GM12891 (cell line): ENCODE measurements around the gene FBXL13.

ENCODE experiments used
- PAX5 ChIP-seq: IDR thresholded peaks from 2 replicates; pipeline ENCODE4 v1.6.1; 2011; ENCODE audit warnings: low read length, moderate library complexity, mild to moderate bottlenecking; ENCODE audit not compliant: insufficient read depth, severe bottlenecking
- POLR2A ChIP-seq: IDR thresholded peaks from 2 replicates; pipeline ENCODE4 v1.6.1; 2011; ENCODE audit warnings: low read depth, low read length, control low read depth
- POLR2AphosphoS5 ChIP-seq: IDR thresholded peaks from 2 replicates; pipeline ENCODE4 v1.6.1; 2011; ENCODE audit warnings: low read depth, low read length, control low read depth
- POU2F2 ChIP-seq: IDR thresholded peaks from 2 replicates; pipeline ENCODE4 v1.6.1; 2011; ENCODE audit warnings: low read depth, mild to moderate bottlenecking, control low read depth, low read length, moderate library complexity

- TF ChIP-seq POLR2A = no peak
- TF ChIP-seq POLR2AphosphoS5 = no peak
- TF ChIP-seq POU2F2 = no peak
- no peak for TF ChIP-seq PAX5
These were observed 8.9 kb downstream of the FBXL13 start for GRCh38 chr7:103065667-103066066.
